Mesothelial cell of epicardium (in vitro differentiated cells): ENCODE results near the gene CDC42. TPM values are rescaled to one million over a fixed set of nuclear protein-coding genes. Genes with fewer than 3 reads are reported as not detected.
A peak's percentile ranks its signal among the peaks of the same experiment; 100 is the strongest.
"Not testable (repeated sequence)": the region's sequence is repeated elsewhere in the genome, so short reads cannot be mapped to it uniquely, and the experiment has no call there.

Experiments
- DNase-seq, 2 experiments: peaks; one replicate each; pipeline ENCODE4 v3.0.0; 2021; ENCODE audit warnings: low spot score in 2 of 2; ENCODE audit not compliant: unreplicated experiment in 2 of 2
- H3K27ac Mint-ChIP-seq: 2 replicates; pipeline ENCODE4 v1.8.0; 2021; ENCODE audit warnings: mixed read lengths
- H3K27me3 Mint-ChIP-seq: 2 replicates; pipeline ENCODE4 v1.8.0; 2021; ENCODE audit warnings: low read depth, mixed read lengths
- H3K36me3 Mint-ChIP-seq: 2 replicates; pipeline ENCODE4 v1.8.0; 2021; ENCODE audit warnings: mixed read lengths
- H3K4me1 Mint-ChIP-seq: 2 replicates; pipeline ENCODE4 v1.8.0; 2021; ENCODE audit warnings: mixed read lengths
- H3K4me3 Mint-ChIP-seq: 2 replicates; pipeline ENCODE4 v1.8.0; 2021; ENCODE audit warnings: mild to moderate bottlenecking, moderate library complexity, mixed read lengths
- H3K9me3 Mint-ChIP-seq: 2 replicates; pipeline ENCODE4 v1.8.0; 2021; ENCODE audit warnings: mixed read lengths
- total RNA-seq: library from RNA; stranded (reverse); gene quantifications from 3 replicates; pipeline ENCODE4 v1.2.1, GENCODE V29; 2021
- TF ChIP-seq, protein P1 (sequence below): fragments of 200-600 bp; sonication (generic); IDR thresholded peaks from one replicate; pipeline ENCODE4 v1.5.0; 2021; ENCODE audit warnings: antibody characterized with exemption; ENCODE audit not compliant: unreplicated experiment

The CDC42 gene
- total RNA-seq, 1 donor from 2014 or later: 244 TPM

DNA sequence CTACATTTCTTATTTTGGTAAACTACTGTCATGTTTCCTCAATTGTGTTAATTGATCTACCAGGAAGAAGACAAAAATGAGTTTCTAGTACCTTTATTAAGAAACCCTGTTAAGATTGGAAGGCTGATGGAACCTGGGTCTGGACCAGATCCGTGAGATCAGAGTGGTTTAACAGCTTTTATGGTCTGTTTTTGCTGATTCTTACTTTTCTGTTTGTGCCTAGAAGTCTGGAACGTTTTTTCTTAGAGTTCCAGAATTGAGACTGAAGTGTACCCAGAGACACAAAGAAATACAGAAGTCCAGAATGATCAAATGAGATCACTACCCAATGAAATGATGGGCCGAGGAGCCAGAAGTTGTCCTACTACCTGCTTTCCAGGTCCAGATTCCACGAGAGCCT lies 22.5 kb upstream of the CDC42 start:
- no peaks in the 10 kb centered on the region for H3K36me3 Mint-ChIP-seq
- no peaks in the 10 kb centered on the region for H3K27me3 Mint-ChIP-seq
- H3K4me3 Mint-ChIP-seq: no peak overlapping the region
- H3K4me1 Mint-ChIP-seq: peaks cover 18% of the 10 kb centered on the region
- no peak for DNase-seq
- H3K9me3 Mint-ChIP-seq: no peaks in the 10 kb centered on the region
- H3K27ac Mint-ChIP-seq: no peak overlapping the region
- TF ChIP-seq, protein P1, sequence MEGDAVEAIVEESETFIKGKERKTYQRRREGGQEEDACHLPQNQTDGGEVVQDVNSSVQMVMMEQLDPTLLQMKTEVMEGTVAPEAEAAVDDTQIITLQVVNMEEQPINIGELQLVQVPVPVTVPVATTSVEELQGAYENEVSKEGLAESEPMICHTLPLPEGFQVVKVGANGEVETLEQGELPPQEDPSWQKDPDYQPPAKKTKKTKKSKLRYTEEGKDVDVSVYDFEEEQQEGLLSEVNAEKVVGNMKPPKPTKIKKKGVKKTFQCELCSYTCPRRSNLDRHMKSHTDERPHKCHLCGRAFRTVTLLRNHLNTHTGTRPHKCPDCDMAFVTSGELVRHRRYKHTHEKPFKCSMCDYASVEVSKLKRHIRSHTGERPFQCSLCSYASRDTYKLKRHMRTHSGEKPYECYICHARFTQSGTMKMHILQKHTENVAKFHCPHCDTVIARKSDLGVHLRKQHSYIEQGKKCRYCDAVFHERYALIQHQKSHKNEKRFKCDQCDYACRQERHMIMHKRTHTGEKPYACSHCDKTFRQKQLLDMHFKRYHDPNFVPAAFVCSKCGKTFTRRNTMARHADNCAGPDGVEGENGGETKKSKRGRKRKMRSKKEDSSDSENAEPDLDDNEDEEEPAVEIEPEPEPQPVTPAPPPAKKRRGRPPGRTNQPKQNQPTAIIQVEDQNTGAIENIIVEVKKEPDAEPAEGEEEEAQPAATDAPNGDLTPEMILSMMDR: no peak

- TF ChIP-seq, protein P1: no peak
- no peak overlapping the region for H3K27ac Mint-ChIP-seq
- H3K27me3 Mint-ChIP-seq: no peaks in the 10 kb centered on the region
- H3K9me3 Mint-ChIP-seq: no peaks in the 10 kb centered on the region
- no peak for DNase-seq
- H3K4me1 Mint-ChIP-seq: peaks cover 18% of the 10 kb centered on the region
- H3K4me3 Mint-ChIP-seq: no peak overlapping the region
- H3K36me3 Mint-ChIP-seq: no peaks in the 10 kb centered on the region
These were observed 22.0 kb upstream of the CDC42 start for GRCh38 chr1:22030473-22030872.

DNA sequence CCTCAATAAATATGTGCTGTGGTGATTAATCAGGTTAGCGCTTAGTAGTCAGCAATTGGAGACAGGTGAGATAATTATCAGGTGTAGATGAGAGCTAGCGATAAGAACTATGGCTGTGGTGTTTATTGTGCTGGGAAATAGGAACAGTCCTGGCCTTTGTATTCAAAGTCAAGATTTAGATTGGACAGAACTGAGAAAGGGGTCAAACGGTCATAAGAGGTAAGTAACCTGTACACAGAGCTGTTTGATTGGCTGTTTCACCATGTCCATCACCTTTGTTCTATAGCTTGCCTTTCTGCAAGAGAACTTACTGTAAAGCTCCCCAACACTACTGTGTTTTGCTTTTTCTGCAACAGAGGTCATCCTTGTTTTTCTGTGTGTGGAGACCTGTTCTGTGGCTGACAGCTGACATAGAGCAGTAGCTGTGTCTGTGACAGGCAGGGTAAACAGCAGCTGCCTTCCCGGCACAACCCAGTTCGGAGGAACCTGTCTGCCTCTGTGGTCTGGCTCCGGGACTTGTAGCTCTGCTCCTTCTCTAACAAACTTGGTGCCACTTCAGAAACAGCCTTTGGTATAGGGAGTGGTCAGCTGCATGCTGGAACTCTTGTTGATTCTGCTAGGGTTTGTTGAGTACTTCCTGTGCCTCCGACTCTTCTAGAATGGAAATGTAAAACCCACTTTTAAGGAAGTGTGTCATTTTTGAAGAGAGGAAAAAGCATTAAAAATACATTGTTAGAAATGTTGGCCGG lies 21.1 kb upstream of the CDC42 start:
- Mint-ChIP-seq H3K9me3 (no peaks in the 10 kb centered on the region), H3K4me1 (peaks cover 13% of the 10 kb centered on the region), H3K36me3 (no peaks in the 10 kb centered on the region), H3K4me3 (no peak overlapping the region), H3K27me3 (no peaks in the 10 kb centered on the region), H3K27ac (peak overlapping the region; percentile 74)
- DNase-seq: no peak
- TF ChIP-seq, protein P1: no peak

- peaks cover 12% of the 10 kb centered on the region for H3K4me1 Mint-ChIP-seq
- DNase-seq, H3K4me3 Mint-ChIP-seq, H3K27me3 Mint-ChIP-seq, H3K36me3 Mint-ChIP-seq, H3K9me3 Mint-ChIP-seq, H3K27ac Mint-ChIP-seq: not testable (repeated sequence)
These were observed 17.7 kb upstream of the CDC42 start for GRCh38 chr1:22034834-22035233.

DNA sequence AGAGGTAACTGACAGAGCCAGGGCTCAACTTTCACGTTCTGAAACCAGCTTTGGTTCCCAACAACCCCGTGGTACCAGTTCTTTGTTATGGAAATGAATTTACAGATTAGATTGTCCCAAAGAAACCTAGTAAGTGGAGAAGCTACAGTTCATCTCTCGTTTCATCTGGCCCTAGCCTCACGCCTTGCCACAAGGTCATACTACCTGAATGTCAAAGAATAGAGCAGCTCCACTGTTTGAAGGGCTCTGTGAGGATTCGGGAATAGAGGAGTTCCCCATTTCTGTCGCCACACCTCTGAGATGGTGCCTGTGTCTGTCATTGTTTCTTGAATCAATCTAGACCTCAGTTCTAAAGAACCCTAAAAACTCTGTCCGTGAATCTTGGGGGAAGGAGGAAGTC lies 15.0 kb upstream of the CDC42 start:
- no peak for DNase-seq
- Mint-ChIP-seq H3K9me3 (no peaks in the 10 kb centered on the region), H3K27me3 (no peaks in the 10 kb centered on the region), H3K27ac (no peak overlapping the region), H3K4me3 (no peak overlapping the region), H3K36me3 (no peaks in the 10 kb centered on the region), H3K4me1 (peaks cover 14% of the 10 kb centered on the region)
- TF ChIP-seq, protein P1: no peak

DNA sequence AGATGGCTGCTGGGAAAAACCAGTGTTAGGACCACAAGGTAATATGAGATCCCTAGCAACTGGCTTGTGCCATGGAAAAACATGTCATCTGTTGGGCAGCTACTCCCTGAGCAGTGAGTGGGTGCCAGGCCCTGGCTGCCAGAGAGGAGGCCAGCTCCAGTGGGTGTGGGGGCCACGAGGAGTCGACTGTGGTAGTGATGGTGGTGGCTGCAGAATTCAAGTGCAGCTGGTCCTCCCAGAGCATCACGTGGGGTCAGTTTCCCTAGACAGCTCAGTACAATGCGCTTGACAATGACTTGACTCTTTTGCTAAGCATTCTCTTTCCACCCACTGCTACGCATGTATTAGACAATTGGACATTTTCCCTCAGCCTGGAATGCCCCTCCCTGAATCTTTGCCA lies 14.5 kb upstream of the CDC42 start:
- Mint-ChIP-seq H3K27me3 (no peaks in the 10 kb centered on the region), H3K4me1 (peaks cover 19% of the 10 kb centered on the region), H3K4me3 (no peak overlapping the region), H3K27ac (no peak overlapping the region), H3K36me3 (no peaks in the 10 kb centered on the region), H3K9me3 (no peaks in the 10 kb centered on the region)
- no peak for DNase-seq
- TF ChIP-seq, protein P1: no peak
